Activated T-helper 1 cell treated with anti-CD3 and anti-CD28 coated beads, Interleukin-2, amount 50 U/mL, for 16 hours (primary cell): ENCODE measurements around the gene ALDH1A1.
"Not testable (repeated sequence)": the region's sequence is repeated elsewhere in the genome, so short reads cannot be mapped to it uniquely, and the experiment has no call there.

ENCODE experiments used
- DNase-seq, 2 donors: peaks; one replicate each; pipeline ENCODE4 v3.0.0-alpha.2; 2020; ENCODE audit warnings: low read depth in 1 of 2, low spot score in 1 of 2

The ALDH1A1 gene

DNA sequence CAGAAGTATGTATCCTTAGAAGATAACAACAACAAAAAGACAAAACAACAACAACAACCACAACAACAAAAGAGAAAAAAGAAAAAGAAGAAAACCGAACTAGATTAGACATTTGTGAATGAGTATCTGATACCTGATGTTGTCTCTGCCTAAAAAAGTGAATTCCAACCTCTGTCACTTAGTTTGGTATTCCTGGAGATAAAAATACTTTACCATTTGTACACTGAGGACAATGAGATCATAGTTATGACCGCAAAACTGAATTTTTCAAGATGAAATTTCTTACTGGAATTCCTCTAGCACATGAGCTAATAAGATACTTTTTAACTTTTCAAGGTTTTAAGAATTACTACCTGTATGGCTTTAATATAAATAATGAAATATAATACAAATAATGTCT lies 54.5 kb downstream of the ALDH1A1 start:
- DNase-seq = no peak

- DNase-seq = no peak
Measured at GRCh38 chr9:72897069-72897649, 55.7 kb downstream of the ALDH1A1 start.

DNA sequence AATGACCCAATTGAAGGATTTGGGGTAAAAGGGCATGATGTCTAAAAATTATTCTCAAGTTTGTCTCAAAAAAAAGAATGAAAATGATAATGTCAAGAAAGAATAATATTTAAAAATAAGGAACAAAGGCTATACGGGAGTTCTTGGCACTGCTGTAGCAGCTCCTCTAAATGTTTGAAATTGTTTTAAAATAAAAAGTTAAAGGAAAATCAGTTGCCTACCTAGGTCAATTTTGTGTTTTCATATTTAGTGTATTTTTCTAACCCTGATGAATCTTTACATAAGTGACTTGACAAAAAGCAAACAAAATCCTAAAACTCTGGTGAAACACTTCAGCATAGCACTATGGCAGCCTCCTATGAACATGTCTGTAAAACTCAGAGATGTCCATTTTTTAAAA lies 56.4 kb downstream of the ALDH1A1 start:
- DNase-seq = no peak

GRCh38 chr9:72895122-72895521 lies 57.7 kb downstream of the ALDH1A1 start:
- no peak for DNase-seq

GRCh38 chr9:72894342-72894741 lies 58.5 kb downstream of the ALDH1A1 start:
- no peak for DNase-seq

DNA sequence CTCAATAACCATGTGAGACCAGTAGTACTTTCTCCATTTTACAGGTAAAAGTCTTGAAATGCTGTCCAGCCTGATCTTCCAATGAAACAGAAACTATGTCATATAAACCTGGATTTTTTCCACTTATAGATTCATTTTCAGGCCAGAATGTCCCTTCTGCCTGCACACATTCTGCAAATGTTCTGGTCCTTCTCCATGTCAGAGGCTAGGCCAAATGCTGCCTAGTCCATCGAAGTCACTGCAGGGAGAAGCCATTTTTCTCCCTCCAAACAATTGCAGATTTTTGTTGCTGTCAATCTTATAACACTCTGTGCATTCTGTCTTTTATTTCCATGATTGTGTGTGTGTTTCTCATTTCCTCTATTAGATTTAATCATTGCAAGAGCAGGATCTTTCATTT lies 59.4 kb downstream of the ALDH1A1 start:
- no peak for DNase-seq

GRCh38 chr9:72891043-72891442 lies 61.8 kb downstream of the ALDH1A1 start:
- DNase-seq = no peak

DNA sequence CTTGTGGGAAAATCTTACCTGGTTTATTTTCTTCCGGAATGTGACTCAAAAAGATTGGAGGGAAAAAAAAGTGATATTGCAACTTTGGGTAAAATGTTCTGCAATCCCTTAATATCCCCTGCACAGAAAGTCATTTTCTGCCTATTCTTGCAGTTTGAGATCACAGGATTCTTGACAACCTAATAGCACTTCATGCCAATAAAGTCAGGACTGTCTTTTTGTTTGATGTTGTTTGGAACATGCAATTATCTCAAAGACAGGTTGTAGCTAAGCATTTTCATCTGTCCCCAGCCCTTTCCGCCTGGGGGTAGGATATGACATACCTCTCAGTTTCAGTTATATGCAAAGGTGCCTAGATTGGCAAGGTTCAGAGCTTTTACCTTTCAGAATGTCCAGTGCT lies 63.9 kb downstream of the ALDH1A1 start:
- no peak for DNase-seq

- no peak for DNase-seq
Measured at GRCh38 chr9:72888067-72888466, 64.8 kb downstream of the ALDH1A1 start.

DNA sequence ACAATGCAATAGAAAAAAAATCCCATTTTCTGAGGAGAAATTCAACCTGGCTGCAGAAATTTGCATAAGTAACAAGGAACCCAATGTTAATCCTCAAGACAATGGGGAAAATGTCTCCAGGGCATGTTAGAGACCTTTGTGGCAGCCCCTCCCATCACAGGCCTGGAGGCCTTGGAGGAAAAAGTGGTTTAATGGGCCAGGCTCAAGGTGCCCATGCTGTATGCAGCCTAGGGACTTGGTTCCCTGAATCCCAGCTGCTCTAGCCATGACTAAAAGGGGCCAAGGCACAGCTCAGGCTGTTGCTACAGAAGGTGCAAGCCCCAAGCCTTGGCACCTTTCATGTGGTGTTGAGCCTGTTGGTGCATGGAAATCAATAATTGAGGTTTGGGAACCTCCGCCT lies 66.5 kb downstream of the ALDH1A1 start:
- DNase-seq = no peak

GRCh38 chr9:72884508-72884907 lies 68.3 kb downstream of the ALDH1A1 start:
- no peak for DNase-seq

DNA sequence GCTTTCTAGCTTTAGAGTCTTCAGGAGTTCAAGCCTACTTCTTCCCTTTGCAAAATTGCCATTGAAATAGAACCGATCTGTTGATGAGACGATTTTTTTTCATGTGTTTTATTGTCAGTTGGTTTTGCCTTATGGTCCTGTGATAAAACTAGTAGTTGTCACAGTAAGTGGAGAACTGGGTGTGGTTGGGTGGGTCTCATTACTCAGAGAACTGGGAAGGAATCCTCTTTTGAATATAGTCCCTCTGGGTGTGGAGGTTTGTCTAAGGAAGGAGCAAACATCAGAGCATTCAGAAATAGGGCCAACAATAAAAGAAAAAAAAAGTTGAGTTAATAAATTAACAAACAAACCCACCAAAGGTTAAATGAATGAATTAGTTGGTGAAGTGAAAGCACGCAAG lies 69.0 kb downstream of the ALDH1A1 start:
- DNase-seq = no peak

GRCh38 chr9:72882117-72882775 lies 70.6 kb downstream of the ALDH1A1 start:
- no peak for DNase-seq

- no peak for DNase-seq
Measured at GRCh38 chr9:72880821-72881220, 72.0 kb downstream of the ALDH1A1 start.

DNA sequence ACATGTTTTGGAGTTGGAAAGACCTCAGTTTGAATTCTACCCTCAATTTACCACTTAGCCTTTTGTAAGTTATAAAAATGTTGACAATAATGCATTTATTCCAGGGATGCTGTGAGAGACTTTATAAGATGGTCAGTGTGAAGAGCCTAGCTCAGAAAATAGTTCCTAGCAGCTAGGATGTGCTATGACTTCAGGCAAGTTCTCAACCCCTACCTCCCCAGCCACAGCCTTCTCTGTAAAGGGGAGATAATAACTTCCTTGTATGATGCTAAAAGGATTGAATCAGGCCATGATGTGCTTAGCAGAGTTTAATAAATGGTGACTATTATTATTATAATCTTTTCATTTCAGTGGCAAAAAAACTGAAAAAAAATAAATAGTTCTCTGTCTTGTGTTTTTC lies 77.6 kb downstream of the ALDH1A1 start:
- no peak for DNase-seq

DNA sequence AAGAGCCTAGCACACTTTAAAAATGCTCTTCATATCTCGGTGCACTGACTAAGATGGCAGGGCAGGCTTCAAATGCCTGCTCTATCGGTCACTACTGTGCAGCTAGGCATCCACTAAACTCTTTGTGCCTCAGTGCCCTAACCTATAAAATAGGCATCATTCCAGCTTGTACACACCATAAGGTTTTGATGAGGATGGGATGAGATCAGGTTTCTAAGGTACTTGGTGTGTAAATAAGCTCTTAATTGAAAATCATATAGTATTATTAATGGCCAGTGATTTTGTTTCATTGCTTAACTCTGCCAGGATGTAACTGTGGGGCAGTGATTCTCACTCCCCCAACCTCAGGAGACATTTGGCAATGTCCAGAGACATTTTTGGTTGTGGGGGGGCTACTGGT lies 78.5 kb downstream of the ALDH1A1 start:
- no peak for DNase-seq

DNA sequence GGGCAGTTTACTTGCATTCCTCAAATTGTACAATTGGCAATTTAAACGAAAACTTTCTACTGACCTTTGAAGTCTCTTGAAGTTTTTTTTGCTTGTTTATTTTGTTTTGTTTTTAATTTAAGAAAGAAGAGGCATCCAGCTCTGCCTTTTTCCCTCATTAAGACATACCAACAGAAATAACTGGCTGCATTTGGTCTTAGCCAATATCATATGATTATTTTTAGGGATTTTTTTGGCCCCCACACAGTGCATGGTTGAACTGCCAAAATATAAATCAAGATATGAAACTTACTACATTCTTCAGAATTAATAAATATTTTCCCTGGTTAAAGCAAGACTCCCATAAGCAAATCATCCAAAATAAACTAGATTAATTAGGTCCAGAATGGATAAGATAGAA lies 79.4 kb downstream of the ALDH1A1 start:
- no peak for DNase-seq

DNA sequence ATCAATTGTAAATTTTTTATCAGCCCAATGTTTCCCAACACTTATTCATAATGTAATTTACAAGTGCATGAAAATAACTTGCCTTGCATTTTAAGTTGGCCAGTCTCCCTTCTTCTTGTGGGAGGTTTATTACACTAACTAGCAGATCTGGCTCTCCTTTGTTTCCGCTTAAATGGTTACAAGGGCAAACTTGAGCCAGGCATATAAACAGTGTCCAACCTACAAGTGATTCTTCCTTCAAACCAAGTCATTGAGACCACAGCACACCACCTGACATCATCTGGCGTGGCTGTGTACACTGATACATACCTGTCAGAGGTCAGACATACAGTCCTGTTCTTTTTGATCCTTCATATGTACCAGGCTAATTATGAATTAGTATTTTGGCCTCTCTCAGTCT lies 80.1 kb downstream of the ALDH1A1 start:
- no peak for DNase-seq

GRCh38 chr9:72871685-72872084 lies 81.2 kb downstream of the ALDH1A1 start:
- no peak for DNase-seq

- no peak for DNase-seq
Measured at GRCh38 chr9:72864327-72864726, 88.5 kb downstream of the ALDH1A1 start.

DNA sequence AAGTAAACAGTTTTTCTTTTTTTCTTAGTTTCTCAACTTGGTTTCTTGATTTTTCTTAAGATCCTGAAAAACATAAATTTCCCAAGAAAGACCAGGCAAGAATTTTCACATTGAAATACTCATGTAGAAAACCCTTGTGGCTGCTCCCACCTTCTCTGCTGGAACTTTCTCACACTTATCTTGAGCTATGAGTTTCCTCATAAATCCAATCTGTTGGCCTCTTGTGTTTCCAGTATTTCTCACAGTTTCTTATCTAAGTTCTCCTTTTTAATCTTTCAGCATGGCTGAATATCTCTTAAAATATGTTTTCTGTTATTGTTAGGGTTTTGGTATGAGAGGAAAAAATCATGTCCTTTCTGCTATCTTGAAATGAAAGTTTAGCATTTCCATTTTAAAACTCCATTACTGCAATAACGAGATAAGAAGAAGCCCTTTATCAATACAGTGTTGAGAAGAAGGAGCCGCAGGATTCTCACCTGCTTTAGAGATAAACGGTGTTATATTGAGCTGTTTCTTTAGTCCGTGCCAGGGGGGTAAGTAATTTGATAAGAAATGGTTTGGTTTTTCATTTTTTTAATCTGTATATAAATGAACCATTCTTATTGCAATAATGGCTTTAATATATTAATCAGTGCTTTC lies 89.3 kb downstream of the ALDH1A1 start:
- DNase-seq = no peak

- DNase-seq = not testable (repeated sequence)
Measured at GRCh38 chr9:72862788-72863187, 90.1 kb downstream of the ALDH1A1 start.
